ENCODE data around the gene HEATR5A.

The HEATR5A gene

DNA sequence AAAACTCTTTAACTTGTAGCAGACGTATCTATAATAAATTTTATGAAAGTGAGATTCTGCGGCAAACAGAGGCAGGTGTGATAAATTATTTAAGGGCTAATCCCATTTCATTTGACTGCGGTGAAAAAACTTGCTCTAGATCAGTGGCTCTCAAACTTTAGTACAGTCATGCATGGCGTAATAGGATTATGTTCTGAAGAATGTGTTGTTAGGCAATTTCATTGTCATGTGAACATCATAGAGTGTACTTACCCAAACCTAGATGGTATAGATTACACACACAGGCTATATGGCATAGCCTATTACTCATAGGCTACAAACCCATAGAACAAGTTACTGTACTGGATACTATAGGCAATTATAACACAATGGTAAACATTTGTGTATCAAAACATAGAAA lies 83.7 kb downstream of the HEATR5A start:
- TF ChIP-seq FOXP2 (optimal IDR thresholded peaks at IDR 0.05; ENCODE audit: borderline replicate concordance, extremely low read depth, extremely low read length, insufficient read depth) (no peak), POLR2AphosphoS5 (IDR thresholded peaks at IDR 0.05; ENCODE audit: low read depth, low read length) (no peak), SIN3A (IDR thresholded peaks at IDR 0.05; ENCODE audit: borderline replicate concordance, insufficient read depth, low read length) (no peak), TAF1 (IDR thresholded peaks at IDR 0.05; ENCODE audit: borderline replicate concordance, insufficient read depth, low read length) (no peak)
- TF ChIP-seq, protein P1, sequence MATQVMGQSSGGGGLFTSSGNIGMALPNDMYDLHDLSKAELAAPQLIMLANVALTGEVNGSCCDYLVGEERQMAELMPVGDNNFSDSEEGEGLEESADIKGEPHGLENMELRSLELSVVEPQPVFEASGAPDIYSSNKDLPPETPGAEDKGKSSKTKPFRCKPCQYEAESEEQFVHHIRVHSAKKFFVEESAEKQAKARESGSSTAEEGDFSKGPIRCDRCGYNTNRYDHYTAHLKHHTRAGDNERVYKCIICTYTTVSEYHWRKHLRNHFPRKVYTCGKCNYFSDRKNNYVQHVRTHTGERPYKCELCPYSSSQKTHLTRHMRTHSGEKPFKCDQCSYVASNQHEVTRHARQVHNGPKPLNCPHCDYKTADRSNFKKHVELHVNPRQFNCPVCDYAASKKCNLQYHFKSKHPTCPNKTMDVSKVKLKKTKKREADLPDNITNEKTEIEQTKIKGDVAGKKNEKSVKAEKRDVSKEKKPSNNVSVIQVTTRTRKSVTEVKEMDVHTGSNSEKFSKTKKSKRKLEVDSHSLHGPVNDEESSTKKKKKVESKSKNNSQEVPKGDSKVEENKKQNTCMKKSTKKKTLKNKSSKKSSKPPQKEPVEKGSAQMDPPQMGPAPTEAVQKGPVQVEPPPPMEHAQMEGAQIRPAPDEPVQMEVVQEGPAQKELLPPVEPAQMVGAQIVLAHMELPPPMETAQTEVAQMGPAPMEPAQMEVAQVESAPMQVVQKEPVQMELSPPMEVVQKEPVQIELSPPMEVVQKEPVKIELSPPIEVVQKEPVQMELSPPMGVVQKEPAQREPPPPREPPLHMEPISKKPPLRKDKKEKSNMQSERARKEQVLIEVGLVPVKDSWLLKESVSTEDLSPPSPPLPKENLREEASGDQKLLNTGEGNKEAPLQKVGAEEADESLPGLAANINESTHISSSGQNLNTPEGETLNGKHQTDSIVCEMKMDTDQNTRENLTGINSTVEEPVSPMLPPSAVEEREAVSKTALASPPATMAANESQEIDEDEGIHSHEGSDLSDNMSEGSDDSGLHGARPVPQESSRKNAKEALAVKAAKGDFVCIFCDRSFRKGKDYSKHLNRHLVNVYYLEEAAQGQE (IDR thresholded peaks at IDR 0.05; ENCODE audit: insufficient read depth in 1 of 2, low read depth in 2 of 2, low read length in 2 of 2), result no peak

DNA sequence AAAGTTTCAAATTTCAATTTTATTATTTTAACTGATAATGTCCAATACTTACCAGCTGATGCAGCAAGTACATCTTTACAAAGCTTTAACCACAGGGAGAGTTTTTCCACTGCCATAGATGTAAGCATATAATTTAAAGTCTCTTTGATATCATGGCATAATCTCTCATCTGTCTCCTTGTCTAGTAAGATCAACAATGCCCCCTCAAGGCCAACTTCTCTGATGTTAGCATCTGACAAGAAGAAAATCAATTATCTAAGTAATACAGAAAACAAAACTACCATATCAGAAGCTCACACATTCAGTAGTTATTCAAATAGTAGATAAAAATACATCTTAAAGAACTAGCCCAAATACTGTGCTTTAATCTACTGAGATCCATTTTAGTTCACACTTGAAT lies 94.2 kb downstream of the HEATR5A start:
- TF ChIP-seq SIN3A (IDR thresholded peaks at IDR 0.05; ENCODE audit: borderline replicate concordance, insufficient read depth, low read length) (no peak), TAF1 (IDR thresholded peaks at IDR 0.05; ENCODE audit: borderline replicate concordance, insufficient read depth, low read length) (no peak), FOXP2 (optimal IDR thresholded peaks at IDR 0.05; ENCODE audit: borderline replicate concordance, extremely low read depth, extremely low read length, insufficient read depth) (no peak), POLR2AphosphoS5 (IDR thresholded peaks at IDR 0.05; ENCODE audit: low read depth, low read length) (no peak)
- TF ChIP-seq, protein P1 (IDR thresholded peaks at IDR 0.05; ENCODE audit: insufficient read depth in 1 of 2, low read depth in 2 of 2, low read length in 2 of 2), result no peak

DNA sequence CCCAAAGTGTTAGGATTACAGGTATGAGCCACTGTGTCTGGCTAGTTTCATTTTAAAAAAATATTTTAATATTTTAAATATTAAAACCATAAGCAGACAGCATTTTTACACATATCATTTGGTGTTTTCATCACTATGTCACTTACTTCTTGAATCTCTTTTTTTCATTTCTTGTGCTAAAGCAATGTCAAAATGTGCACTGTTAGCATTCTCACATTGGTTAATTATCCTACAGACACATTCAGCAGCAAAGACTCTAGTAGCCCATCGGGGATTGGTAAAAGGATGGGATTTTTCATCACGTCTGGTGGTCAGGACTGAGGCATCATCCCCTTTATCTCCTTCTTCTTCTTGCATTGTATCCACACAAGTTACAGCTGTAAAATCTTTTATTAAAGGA lies 96.9 kb downstream of the HEATR5A start:
- TF ChIP-seq, protein P1 (IDR thresholded peaks at IDR 0.05; ENCODE audit: insufficient read depth in 1 of 2, low read depth in 2 of 2, low read length in 2 of 2), result no peak
- no peak for TF ChIP-seq SIN3A (IDR thresholded peaks at IDR 0.05; ENCODE audit: borderline replicate concordance, insufficient read depth, low read length)

DNA sequence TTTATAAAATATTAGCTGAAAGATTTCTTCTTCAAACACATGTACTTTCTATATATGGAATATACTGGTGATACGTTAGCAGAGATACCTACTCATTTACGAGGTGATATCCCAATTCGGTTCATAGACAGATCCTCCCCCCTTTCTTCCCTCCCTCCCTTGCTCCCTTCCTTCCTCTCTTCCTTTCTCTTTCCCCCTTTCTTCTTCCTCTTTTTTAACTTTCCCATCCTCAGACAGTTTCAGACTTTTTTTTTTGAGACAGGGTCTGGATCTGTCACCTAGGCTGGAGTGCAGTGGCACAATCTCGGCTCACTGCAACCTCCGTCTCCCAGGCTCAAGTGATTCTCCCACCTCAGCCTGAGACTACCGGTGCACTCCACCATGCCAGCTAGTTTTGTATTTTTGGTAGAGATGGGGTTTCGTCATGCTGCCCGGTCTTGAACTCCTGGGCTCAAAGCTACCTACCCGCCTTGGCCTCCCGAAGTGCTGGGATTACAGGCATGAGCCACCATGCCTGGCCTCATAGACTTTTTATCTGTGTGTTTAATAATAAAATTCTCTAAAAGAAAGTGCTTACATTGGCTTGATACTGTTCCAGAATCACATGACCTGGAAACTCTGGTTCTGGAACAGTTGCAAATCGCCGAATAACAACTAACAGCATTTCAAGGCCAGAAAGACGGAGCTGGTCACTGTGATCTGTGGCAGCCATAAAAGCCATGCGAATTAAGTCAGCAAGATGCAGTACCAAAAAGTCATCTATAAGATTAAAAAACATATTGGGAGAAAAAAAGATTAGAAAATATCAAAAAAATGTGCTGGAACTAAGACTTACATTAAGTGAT lies 99.2 kb downstream of the HEATR5A start:
- TF ChIP-seq POLR2AphosphoS5 (IDR thresholded peaks at IDR 0.05; ENCODE audit: low read depth, low read length) (no peak), SIN3A (IDR thresholded peaks at IDR 0.05; ENCODE audit: borderline replicate concordance, insufficient read depth, low read length) (no peak), FOXP2 (optimal IDR thresholded peaks at IDR 0.05; ENCODE audit: borderline replicate concordance, extremely low read depth, extremely low read length, insufficient read depth) (no peak), TAF1 (IDR thresholded peaks at IDR 0.05; ENCODE audit: borderline replicate concordance, insufficient read depth, low read length) (no peak)
- TF ChIP-seq, protein P1 (IDR thresholded peaks at IDR 0.05; ENCODE audit: insufficient read depth in 1 of 2, low read depth in 2 of 2, low read length in 2 of 2), result no peak
